ENCODE results near the gene CNTNAP2. TPM values are rescaled to one million over a fixed set of nuclear protein-coding genes. Genes with fewer than 3 reads are reported as not detected.

Gene CNTNAP2
- total and polyA plus RNA-seq, 9 of the 15 experiments (the other 6 are each of a cell fraction or from before 2014, with no cell fraction given), result 0.04 to 0.62 (median 0.09) TPM; not detected in 4

DNA sequence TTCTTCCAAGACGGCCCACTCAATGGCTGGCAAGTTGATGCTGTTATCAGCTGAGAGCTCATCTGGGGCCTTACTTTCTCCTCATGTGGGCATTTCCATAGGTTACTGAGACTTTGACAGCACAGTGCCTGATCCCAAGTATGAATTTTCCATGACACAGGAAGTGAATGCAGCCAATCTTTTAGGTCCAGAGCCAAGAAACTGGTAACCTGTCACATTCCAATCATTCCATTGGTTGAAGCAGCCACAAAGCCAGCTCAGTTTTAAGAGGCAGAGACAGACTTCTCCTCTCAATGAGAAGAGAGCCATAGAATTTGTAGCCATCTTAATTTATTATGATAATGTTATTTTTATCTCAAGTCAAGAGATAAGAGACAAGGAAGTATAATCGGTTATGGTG is 775.5 kb downstream of the CNTNAP2 start:
- WGBS (ENCODE audit: insufficient coverage, low coverage, missing lambda C conversion rate), result 2% methylated on average over 2 of the region's 2 CpGs
- FAIRE-seq, result no peak
- ChIA-PET POLR2A (no interaction called here), CTCF (ENCODE audit: low intra/inter-chr PET ratio) (no interaction called here)
- Histone ChIP-seq H3K4me1 (replicated peaks in 1 of 2; ENCODE audit: control insufficient read depth in 2 of 2, insufficient read depth in 2 of 2, low read length in 2 of 2) (no peaks in the 10 kb centered on the region), H3K36me3 (ENCODE audit: control insufficient read depth, insufficient read depth, low read length) (no peaks in the 10 kb centered on the region), H3K9me1 (ENCODE audit: control insufficient read depth, insufficient read depth, low read length) (no peaks in the 10 kb centered on the region), H3K9ac (ENCODE audit: insufficient read depth in 1 of 2, low read depth in 2 of 2, low read length in 2 of 2) (no peak overlapping the region), H4K20me1 (replicated peaks; ENCODE audit: control insufficient read depth, insufficient read depth, low read length) (no peaks in the 10 kb centered on the region), H3K4me3 (no peak overlapping the region), H3K27ac (ENCODE audit: extremely low read depth, low read depth, low read length) (no peak overlapping the region), H3K79me2 (ENCODE audit: control insufficient read depth, insufficient read depth, low read length) (no peaks in the 10 kb centered on the region), H3K9me3 (replicated peaks; ENCODE audit: control insufficient read depth, insufficient read depth, low read depth, low read length) (no peaks in the 10 kb centered on the region), H3K27me3 (ENCODE audit: control insufficient read depth in 2 of 2, insufficient read depth in 2 of 2, low read length in 2 of 2) (no peaks in the 10 kb centered on the region), H2AFZ (ENCODE audit: low read depth, low read length) (no peak overlapping the region), H3K4me2 (ENCODE audit: insufficient read depth, low read length) (no peak overlapping the region)
- TF ChIP-seq RFX5 (IDR thresholded peaks at IDR 0.05; ENCODE audit: low read depth, low read length), result no peak
- no peak for TF ChIP-seq POLR2AphosphoS2 (IDR thresholded peaks at IDR 0.05; ENCODE audit: low read length)
- TF ChIP-seq HMG20A (CRISPR knock-in tag; conservative IDR thresholded peaks at IDR 0.05), result no peak
- TF ChIP-seq CHD2 (IDR thresholded peaks at IDR 0.05; ENCODE audit: low read depth, low read length), result no peak
- TF ChIP-seq, protein P1, sequence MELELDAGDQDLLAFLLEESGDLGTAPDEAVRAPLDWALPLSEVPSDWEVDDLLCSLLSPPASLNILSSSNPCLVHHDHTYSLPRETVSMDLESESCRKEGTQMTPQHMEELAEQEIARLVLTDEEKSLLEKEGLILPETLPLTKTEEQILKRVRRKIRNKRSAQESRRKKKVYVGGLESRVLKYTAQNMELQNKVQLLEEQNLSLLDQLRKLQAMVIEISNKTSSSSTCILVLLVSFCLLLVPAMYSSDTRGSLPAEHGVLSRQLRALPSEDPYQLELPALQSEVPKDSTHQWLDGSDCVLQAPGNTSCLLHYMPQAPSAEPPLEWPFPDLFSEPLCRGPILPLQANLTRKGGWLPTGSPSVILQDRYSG (tag; conservative IDR thresholded peaks at IDR 0.05; ENCODE audit: low read depth), result no peak
- no peak for TF ChIP-seq HEY1 (CRISPR knock-in tag; IDR thresholded peaks at IDR 0.05; ENCODE audit: borderline replicate concordance)
- TF ChIP-seq PPARD (CRISPR knock-in tag; IDR thresholded peaks at IDR 0.05), result no peak
- TF ChIP-seq CSDE1 (IDR thresholded peaks at IDR 0.05), result no peak
- TF ChIP-seq KLF13 (tag; IDR thresholded peaks at IDR 0.05; ENCODE audit: borderline replicate concordance, low read depth), result no peak
- ATAC-seq, result no peak
- intact Hi-C loops (cut with micrococcal nuclease), result no loop called here
- no peak for DNase-seq (ENCODE audit: extremely low read depth in 1 of 4, low spot score in 3 of 4)
- BruUV-seq (replicated peaks), result no TSS peak
- in situ Hi-C loops (cut with MboI), result no loop called here
